GM23338 (cell line): ENCODE measurements around the gene FTH1.

ENCODE experiments used
- EZH2 ChIP-seq: fragments of 200-600 bp; sonication (generic); IDR thresholded peaks from one replicate; pipeline ENCODE4 v1.8.0; 2017; ENCODE audit warnings: antibody characterized with exemption, mild to moderate bottlenecking, low read depth; ENCODE audit not compliant: unreplicated experiment
- EZH2phosphoT487 ChIP-seq: fragments of 200-600 bp; sonication (generic); IDR thresholded peaks from one replicate; pipeline ENCODE4 v1.8.1; 2018; ENCODE audit warnings: antibody characterized with exemption; ENCODE audit not compliant: unreplicated experiment
- POLR2AphosphoS5 ChIP-seq: IDR thresholded peaks from 2 replicates; pipeline ENCODE4 v1.6.1; 2016; ENCODE audit warnings: antibody characterized with exemption, low read depth
- TF ChIP-seq, protein P1 (sequence below), 2 experiments: fragments of 200-600 bp in 1 of 2; sonication (generic) in 1 of 2; conservative IDR thresholded peaks; 2 replicates each; pipeline versions ENCODE4 v1.5.1 to v1.6.1; 2016 to 2017; ENCODE audit warnings: antibody characterized with exemption in 2 of 2, low read depth in 2 of 2, mild to moderate bottlenecking in 2 of 2, moderate library complexity in 1 of 2
- TF ChIP-seq, protein P2 (sequence below): IDR thresholded peaks from one replicate; pipeline ENCODE4 v1.6.1; 2018; ENCODE audit warnings: antibody characterized with exemption; ENCODE audit not compliant: unreplicated experiment

DNA sequence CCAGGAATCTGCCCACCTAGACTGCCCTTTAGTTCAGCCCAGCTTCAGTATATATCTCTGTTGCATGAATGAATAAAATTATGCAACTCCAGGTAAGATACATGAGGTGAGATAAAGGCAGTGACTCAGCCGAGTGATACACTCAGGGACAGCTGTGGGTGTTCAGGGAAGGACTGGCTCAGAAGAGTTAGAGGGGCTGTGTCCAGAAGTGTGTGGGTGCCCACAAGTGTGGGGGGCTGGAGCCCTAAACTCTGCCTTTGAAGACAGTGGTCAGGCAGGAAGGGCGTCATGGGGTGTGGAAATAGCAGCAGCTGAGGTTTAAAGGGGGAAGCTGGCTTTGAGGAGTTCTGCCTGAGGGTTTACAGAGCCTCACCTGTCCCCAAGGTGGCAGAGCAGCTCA is 8.3 kb downstream of the FTH1 start:
- TF ChIP-seq, protein P1, sequence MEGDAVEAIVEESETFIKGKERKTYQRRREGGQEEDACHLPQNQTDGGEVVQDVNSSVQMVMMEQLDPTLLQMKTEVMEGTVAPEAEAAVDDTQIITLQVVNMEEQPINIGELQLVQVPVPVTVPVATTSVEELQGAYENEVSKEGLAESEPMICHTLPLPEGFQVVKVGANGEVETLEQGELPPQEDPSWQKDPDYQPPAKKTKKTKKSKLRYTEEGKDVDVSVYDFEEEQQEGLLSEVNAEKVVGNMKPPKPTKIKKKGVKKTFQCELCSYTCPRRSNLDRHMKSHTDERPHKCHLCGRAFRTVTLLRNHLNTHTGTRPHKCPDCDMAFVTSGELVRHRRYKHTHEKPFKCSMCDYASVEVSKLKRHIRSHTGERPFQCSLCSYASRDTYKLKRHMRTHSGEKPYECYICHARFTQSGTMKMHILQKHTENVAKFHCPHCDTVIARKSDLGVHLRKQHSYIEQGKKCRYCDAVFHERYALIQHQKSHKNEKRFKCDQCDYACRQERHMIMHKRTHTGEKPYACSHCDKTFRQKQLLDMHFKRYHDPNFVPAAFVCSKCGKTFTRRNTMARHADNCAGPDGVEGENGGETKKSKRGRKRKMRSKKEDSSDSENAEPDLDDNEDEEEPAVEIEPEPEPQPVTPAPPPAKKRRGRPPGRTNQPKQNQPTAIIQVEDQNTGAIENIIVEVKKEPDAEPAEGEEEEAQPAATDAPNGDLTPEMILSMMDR (conservative IDR thresholded peaks at IDR 0.05; ENCODE audit: low read depth in 2 of 2) = 0 out of 4 replicates have a peak, but pooled peaks of 1 of the 2 experiments have one; percentile 30
- TF ChIP-seq EZH2 (no peak), POLR2AphosphoS5 (no peak), EZH2phosphoT487 (no peak)
- TF ChIP-seq, protein P2, sequence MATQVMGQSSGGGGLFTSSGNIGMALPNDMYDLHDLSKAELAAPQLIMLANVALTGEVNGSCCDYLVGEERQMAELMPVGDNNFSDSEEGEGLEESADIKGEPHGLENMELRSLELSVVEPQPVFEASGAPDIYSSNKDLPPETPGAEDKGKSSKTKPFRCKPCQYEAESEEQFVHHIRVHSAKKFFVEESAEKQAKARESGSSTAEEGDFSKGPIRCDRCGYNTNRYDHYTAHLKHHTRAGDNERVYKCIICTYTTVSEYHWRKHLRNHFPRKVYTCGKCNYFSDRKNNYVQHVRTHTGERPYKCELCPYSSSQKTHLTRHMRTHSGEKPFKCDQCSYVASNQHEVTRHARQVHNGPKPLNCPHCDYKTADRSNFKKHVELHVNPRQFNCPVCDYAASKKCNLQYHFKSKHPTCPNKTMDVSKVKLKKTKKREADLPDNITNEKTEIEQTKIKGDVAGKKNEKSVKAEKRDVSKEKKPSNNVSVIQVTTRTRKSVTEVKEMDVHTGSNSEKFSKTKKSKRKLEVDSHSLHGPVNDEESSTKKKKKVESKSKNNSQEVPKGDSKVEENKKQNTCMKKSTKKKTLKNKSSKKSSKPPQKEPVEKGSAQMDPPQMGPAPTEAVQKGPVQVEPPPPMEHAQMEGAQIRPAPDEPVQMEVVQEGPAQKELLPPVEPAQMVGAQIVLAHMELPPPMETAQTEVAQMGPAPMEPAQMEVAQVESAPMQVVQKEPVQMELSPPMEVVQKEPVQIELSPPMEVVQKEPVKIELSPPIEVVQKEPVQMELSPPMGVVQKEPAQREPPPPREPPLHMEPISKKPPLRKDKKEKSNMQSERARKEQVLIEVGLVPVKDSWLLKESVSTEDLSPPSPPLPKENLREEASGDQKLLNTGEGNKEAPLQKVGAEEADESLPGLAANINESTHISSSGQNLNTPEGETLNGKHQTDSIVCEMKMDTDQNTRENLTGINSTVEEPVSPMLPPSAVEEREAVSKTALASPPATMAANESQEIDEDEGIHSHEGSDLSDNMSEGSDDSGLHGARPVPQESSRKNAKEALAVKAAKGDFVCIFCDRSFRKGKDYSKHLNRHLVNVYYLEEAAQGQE = no peak
